HepG2 (cell line): Measurements from ENCODE around the gene STAT6. TPM values are rescaled to one million over a fixed set of nuclear protein-coding genes. Genes with fewer than 3 reads are reported as not detected.

Source experiments
- CCAR2 ChIP-seq: fragments of 200-400 bp; formaldehyde crosslinking; optimal IDR thresholded peaks from 2 replicates; pipeline ENCODE3; 2018; ENCODE audit warnings: low read depth, mild to moderate bottlenecking, low read length, moderate library complexity
- DPF2 ChIP-seq: sonication (generic); formaldehyde crosslinking; IDR thresholded peaks from 2 replicates; pipeline ENCODE4 v1.4.0; 2020; ENCODE audit warnings: mild to moderate bottlenecking, low read depth, missing genetic modification reagents, borderline replicate concordance
- HCFC1 ChIP-seq: fragments of 150-350 bp; IDR thresholded peaks from 2 replicates; pipeline ENCODE4 v1.6.1; 2014; ENCODE audit warnings: low read depth, low read length
- HHEX ChIP-seq: IDR thresholded peaks from 2 replicates; pipeline ENCODE4 v1.6.1; 2016; ENCODE audit warnings: control low read depth
- HNF4G ChIP-seq, 2 experiments: sonication (generic) in 1 of 2; formaldehyde crosslinking in 1 of 2; IDR thresholded peaks; 2 replicates each; pipeline versions ENCODE4 v1.4.0 to v1.6.1; 2011 to 2020; ENCODE audit warnings: borderline replicate concordance in 2 of 2, low read depth in 2 of 2, mild to moderate bottlenecking in 2 of 2, low read length in 1 of 2, missing genetic modification reagents in 1 of 2, moderate library complexity in 1 of 2
- MIER2 ChIP-seq: IDR thresholded peaks from 2 replicates; pipeline ENCODE4 v1.6.1; 2016; ENCODE audit warnings: missing biosample characterization, missing genetic modification reagents
- NFE2L1 ChIP-seq: sonication (generic); formaldehyde crosslinking; IDR thresholded peaks from 2 replicates; pipeline ENCODE4 v1.4.0; 2020; ENCODE audit warnings: missing genetic modification reagents, mild to moderate bottlenecking, borderline replicate concordance
- NKX3-1 ChIP-seq: sonication (generic); formaldehyde crosslinking; IDR thresholded peaks from 2 replicates; pipeline ENCODE4 v1.5.0; 2020; ENCODE audit warnings: missing genetic modification reagents
- PAWR ChIP-seq: sonication (generic); formaldehyde crosslinking; IDR thresholded peaks from 2 replicates; pipeline ENCODE4 v1.4.0; 2020; ENCODE audit warnings: missing genetic modification reagents, mild to moderate bottlenecking, borderline replicate concordance
- PHB2 ChIP-seq: fragments of 450-650 bp; IDR thresholded peaks from 2 replicates; pipeline ENCODE4 v1.6.1; 2018; ENCODE audit not compliant: partially characterized antibody
- PLRG1 ChIP-seq: fragments of 450-650 bp; conservative IDR thresholded peaks from 2 replicates; pipeline ENCODE4 v1.6.1; 2016
- SMARCC2 ChIP-seq: fragments of 450-650 bp; IDR thresholded peaks from 2 replicates; pipeline ENCODE4 v1.6.1; 2017; ENCODE audit warnings: antibody characterized with exemption, mild to moderate bottlenecking
- SNAPC2 ChIP-seq: sonication (generic); formaldehyde crosslinking; IDR thresholded peaks from 2 replicates; pipeline ENCODE4 v1.8.1; 2022; ENCODE audit warnings: mild to moderate bottlenecking, missing genetic modification reagents
- SOX5 ChIP-seq: IDR thresholded peaks from 2 replicates; pipeline ENCODE4 v1.6.1; 2016; ENCODE audit warnings: borderline replicate concordance
- SP140L ChIP-seq: sonication (generic); formaldehyde crosslinking; IDR thresholded peaks from 2 replicates; pipeline ENCODE4 v1.4.0; 2020; ENCODE audit warnings: missing genetic modification reagents, borderline replicate concordance
- SPEN ChIP-seq: sonication (generic); formaldehyde crosslinking; IDR thresholded peaks from 2 replicates; pipeline ENCODE4 v1.5.1; 2020; ENCODE audit warnings: low read depth, mild to moderate bottlenecking, missing genetic modification reagents
- ZBTB20 ChIP-seq: sonication (generic); formaldehyde crosslinking; IDR thresholded peaks from 2 replicates; pipeline ENCODE4 v1.8.1; 2023; ENCODE audit warnings: missing genetic modification reagents, low read depth, mild to moderate bottlenecking, borderline replicate concordance
- ZFYVE20 ChIP-seq: sonication (generic); formaldehyde crosslinking; IDR thresholded peaks from 2 replicates; pipeline ENCODE4 v1.8.0; 2023; ENCODE audit warnings: low read depth, mild to moderate bottlenecking, moderate library complexity, missing genetic modification reagents, borderline replicate concordance
- ZKSCAN5 ChIP-seq: sonication (generic); formaldehyde crosslinking; IDR thresholded peaks from 2 replicates; pipeline ENCODE4 v1.5.1; 2020; ENCODE audit warnings: mild to moderate bottlenecking, missing genetic modification reagents
- ZNF331 ChIP-seq: sonication (generic); formaldehyde crosslinking; IDR thresholded peaks from 2 replicates; pipeline ENCODE4 v1.4.0; 2020; ENCODE audit warnings: missing genetic modification reagents
- ZNF549 ChIP-seq: sonication (generic); formaldehyde crosslinking; IDR thresholded peaks from 2 replicates; pipeline ENCODE4 v1.5.0; 2020; ENCODE audit warnings: missing genetic modification reagents
- ZNF616 ChIP-seq: sonication (generic); formaldehyde crosslinking; IDR thresholded peaks from 2 replicates; pipeline ENCODE4 v1.5.0; 2020; ENCODE audit warnings: low read depth, mild to moderate bottlenecking, missing genetic modification reagents
- polyA plus RNA-seq, 8 experiments: library from polyadenylated mRNA; depleted of rRNA in 3 of 8; stranded (reverse) in 7 of 8; unstranded in 1 of 8; fragments of >200 nt; fragmentation: Illumina TruSeq in 4 of 8; extraction: Trizol in 4 of 8; gene quantifications; 2 replicates each; pipeline versions ENCODE4 v1.2.1 to v1.2.3, GENCODE V29; 2011 to 2016; ENCODE audit warnings: low read depth in 4 of 8, missing spikeins in 1 of 8, mixed read lengths in 1 of 8; ENCODE audit not compliant: insufficient read depth in 1 of 8
- total RNA-seq, 5 experiments: library from RNA; depleted of rRNA; stranded (reverse); fragments of >200 nt; fragmentation: Illumina TruSeq; extraction: Trizol; gene quantifications; 2 replicates each; pipeline ENCODE4 v1.2.3, GENCODE V29; 2016; ENCODE audit warnings: low read depth in 1 of 5
- TF ChIP-seq, protein P1 (sequence below): sonication (generic); formaldehyde crosslinking; IDR thresholded peaks from 2 replicates; pipeline ENCODE4 v1.8.0; 2022; ENCODE audit warnings: mild to moderate bottlenecking, missing genetic modification reagents, moderate library complexity
- TF ChIP-seq, protein P2 (sequence below): sonication (generic); formaldehyde crosslinking; IDR thresholded peaks from 2 replicates; pipeline ENCODE4 v1.9.0; 2022; ENCODE audit warnings: low read depth, missing genetic modification reagents
- TF ChIP-seq, protein P3 (sequence below): sonication (generic); formaldehyde crosslinking; IDR thresholded peaks from 2 replicates; pipeline ENCODE4 v1.5.0; 2020; ENCODE audit warnings: missing genetic modification reagents, mild to moderate bottlenecking, borderline replicate concordance
- TF ChIP-seq, protein P4 (sequence below): sonication (generic); formaldehyde crosslinking; IDR thresholded peaks from 2 replicates; pipeline ENCODE4 v1.4.0; 2020; ENCODE audit warnings: missing genetic modification reagents, borderline replicate concordance

Gene STAT6
- total and polyA plus RNA-seq, 2 of the 13 experiments (the other 11 are each of a cell fraction or from before 2014, with no cell fraction given), result 28.0 to 62.2 TPM

DNA sequence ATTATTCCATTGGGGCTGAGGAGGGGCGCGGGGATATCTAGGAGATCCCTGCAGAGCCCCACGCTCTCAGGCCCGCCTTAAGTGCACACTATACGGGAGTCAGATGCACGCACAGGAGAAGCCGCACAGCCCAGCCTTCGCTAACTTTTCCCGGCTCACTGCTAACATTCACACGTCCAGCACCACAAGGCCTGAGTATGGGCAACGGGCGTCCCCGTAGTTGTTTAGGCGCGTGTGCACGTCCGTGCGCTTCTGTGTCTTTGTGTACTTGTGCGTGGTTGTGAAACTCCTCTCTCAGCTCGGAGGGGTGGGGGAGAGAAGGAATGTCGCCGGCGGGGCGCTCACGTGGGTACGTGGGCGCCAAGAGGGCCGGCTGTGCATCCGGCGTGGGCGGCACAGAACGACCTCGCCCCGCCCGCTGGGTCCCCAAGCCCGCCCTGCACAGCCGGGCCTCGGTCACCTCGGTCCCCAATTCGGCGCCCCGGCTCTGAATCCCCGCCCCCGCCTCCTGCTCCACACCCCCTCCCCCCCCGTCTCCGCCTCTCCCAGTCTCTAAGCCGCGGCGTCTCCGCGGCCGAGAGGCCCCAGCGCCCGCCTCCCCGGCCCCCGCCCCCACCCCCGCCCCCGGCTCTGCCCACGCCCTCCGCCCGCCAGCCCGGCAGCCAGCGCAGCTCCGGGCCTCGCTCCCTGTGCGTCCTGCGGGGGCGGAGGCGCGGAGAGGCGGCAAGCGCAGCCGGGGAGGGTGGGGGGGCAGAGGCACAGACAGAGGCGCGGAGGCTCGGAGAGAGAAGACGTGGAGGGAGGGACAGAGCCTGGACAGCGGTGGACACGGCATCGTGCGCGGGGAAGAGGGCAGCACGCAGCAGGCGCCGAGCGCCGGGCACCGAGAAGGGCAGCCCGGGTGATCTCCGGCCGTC lies 22.6 kb downstream of the STAT6 start, which contains the start of gene NAB2 (continued):
- TF ChIP-seq, protein P1, sequence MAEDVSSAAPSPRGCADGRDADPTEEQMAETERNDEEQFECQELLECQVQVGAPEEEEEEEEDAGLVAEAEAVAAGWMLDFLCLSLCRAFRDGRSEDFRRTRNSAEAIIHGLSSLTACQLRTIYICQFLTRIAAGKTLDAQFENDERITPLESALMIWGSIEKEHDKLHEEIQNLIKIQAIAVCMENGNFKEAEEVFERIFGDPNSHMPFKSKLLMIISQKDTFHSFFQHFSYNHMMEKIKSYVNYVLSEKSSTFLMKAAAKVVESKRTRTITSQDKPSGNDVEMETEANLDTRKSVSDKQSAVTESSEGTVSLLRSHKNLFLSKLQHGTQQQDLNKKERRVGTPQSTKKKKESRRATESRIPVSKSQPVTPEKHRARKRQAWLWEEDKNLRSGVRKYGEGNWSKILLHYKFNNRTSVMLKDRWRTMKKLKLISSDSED, result no peak
- TF ChIP-seq, protein P2, sequence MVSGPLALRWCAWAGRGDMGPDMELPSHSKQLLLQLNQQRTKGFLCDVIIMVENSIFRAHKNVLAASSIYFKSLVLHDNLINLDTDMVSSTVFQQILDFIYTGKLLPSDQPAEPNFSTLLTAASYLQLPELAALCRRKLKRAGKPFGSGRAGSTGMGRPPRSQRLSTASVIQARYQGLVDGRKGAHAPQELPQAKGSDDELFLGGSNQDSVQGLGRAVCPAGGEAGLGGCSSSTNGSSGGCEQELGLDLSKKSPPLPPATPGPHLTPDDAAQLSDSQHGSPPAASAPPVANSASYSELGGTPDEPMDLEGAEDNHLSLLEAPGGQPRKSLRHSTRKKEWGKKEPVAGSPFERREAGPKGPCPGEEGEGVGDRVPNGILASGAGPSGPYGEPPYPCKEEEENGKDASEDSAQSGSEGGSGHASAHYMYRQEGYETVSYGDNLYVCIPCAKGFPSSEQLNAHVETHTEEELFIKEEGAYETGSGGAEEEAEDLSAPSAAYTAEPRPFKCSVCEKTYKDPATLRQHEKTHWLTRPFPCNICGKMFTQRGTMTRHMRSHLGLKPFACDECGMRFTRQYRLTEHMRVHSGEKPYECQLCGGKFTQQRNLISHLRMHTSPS, result no peak; the same call in none of the 2 replicates
- no peak for TF ChIP-seq ZKSCAN5 (CRISPR knock-in tag)
- TF ChIP-seq PAWR (CRISPR knock-in tag), result no peak
- TF ChIP-seq SNAPC2, result no peak
- no peak for TF ChIP-seq PHB2
- TF ChIP-seq SMARCC2, result no peak
- no peak for TF ChIP-seq ZFYVE20 (CRISPR knock-in tag)
- TF ChIP-seq HHEX, result no peak
- no peak for TF ChIP-seq ZNF549 (CRISPR knock-in tag)
- TF ChIP-seq ZBTB20 (CRISPR knock-in tag), result no peak
- no peak for TF ChIP-seq DPF2
- no peak for TF ChIP-seq HCFC1
- no peak for TF ChIP-seq PLRG1
- no peak for TF ChIP-seq CCAR2
- no peak for TF ChIP-seq NFE2L1 (CRISPR knock-in tag)
- 0 out of 2 replicates have a peak, but pooled peaks have one; percentile 53 for TF ChIP-seq MIER2
- no peak; the same call in 1 of the 2 replicates for TF ChIP-seq SPEN (CRISPR knock-in tag)
- TF ChIP-seq SP140L, result no peak
- TF ChIP-seq, protein P3, sequence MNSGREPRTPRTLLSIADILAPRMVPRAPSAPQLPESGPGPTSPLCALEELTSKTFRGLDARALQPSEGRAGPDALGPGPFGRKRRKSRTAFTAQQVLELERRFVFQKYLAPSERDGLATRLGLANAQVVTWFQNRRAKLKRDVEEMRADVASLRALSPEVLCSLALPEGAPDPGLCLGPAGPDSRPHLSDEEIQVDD (CRISPR knock-in tag), result no peak
- peak; percentile 70 for TF ChIP-seq SOX5 (CRISPR knock-in tag)
- TF ChIP-seq ZNF616 (CRISPR knock-in tag), result no peak
- TF ChIP-seq, protein P4, sequence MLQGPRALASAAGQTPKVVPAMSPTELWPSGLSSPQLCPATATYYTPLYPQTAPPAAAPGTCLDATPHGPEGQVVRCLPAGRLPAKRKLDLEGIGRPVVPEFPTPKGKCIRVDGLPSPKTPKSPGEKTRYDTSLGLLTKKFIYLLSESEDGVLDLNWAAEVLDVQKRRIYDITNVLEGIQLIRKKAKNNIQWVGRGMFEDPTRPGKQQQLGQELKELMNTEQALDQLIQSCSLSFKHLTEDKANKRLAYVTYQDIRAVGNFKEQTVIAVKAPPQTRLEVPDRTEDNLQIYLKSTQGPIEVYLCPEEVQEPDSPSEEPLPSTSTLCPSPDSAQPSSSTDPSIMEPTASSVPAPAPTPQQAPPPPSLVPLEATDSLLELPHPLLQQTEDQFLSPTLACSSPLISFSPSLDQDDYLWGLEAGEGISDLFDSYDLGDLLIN, result peak; percentile 73; the same call in 1 of the 2 replicates
- peak; percentile 66 for TF ChIP-seq ZNF331 (CRISPR knock-in tag)
- 0 out of 2 replicates have a peak, but pooled peaks have one; percentile 73 for TF ChIP-seq NKX3-1
- peak; percentile 11; the same call in 1 of the 2 replicates for TF ChIP-seq HNF4G (IDR thresholded peaks at IDR 0.05; ENCODE audit: borderline replicate concordance, low read depth, low read length)
- no peak for TF ChIP-seq HNF4G (CRISPR knock-in tag; IDR thresholded peaks at IDR 0.05; ENCODE audit: borderline replicate concordance, low read depth)
